ENCODE data around the gene ASIC4. TPM values are rescaled to one million over a fixed set of nuclear protein-coding genes. Genes with fewer than 3 reads are reported as not detected.

Gene ASIC4
- total and polyA plus RNA-seq, 2 of the 13 experiments (the other 11 are each of a cell fraction or from before 2014, with no cell fraction given) = 0.03 TPM; not detected in 1

DNA sequence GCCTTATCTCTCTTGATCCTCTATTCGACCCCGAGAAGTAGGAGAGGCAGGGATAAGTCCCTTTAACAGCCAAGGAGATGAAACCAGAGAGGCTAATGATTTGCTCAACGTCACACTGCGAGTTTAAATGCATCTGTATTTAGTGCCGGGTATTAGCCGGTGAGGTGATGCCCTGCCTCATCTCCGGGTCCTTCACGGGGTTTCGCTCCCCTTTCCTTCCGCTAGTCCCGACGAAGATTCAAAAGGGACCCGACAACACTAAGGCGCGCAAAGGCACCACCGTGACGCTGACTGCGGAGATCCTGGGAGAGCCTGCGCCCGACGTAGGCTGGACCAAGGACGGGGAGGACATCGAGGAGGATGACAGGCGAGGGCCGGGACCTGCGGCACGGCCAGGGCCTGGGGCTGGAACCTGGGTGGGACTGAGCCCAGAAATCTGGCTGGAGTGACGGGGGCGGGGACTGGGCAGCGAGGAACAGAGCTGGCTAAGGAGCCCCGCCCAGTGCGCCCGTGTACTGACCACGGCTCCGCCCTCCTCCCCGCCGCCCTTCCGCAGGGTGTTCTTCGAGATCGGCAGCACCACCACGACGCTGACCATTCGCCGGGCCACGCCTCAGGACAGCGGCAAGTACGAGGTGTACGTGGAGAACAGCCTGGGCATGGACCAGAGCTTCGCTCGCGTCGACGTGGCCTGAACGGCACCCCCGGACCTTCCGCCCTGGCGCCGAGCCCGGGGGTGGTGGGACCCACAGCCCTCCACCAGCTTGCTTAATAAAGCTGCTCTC, 16.6 kb upstream of the ASIC4 start (continued):
- TF ChIP-seq ZNF142 (CRISPR knock-in tag; IDR thresholded peaks at IDR 0.05) (no peak), ZNF12 (CRISPR knock-in tag; IDR thresholded peaks at IDR 0.05) (0 out of 2 replicates have a peak, but pooled peaks have one; percentile 7), RARA (CRISPR knock-in tag; IDR thresholded peaks at IDR 0.05) (peak; percentile 33), CREB3 (CRISPR knock-in tag; IDR thresholded peaks at IDR 0.05) (no peak; the same call in 1 of the 2 replicates), RELA (CRISPR knock-in tag; IDR thresholded peaks at IDR 0.05) (no peak), ZNF609 (CRISPR knock-in tag; IDR thresholded peaks at IDR 0.05; ENCODE audit: borderline replicate concordance) (no peak), MAFK (conservative IDR thresholded peaks at IDR 0.05 in 1 of 2, IDR thresholded peaks at IDR 0.05 in 1 of 2; ENCODE audit: low read length in 2 of 2) (no peak), ZNF562 (CRISPR knock-in tag; IDR thresholded peaks at IDR 0.05; ENCODE audit: borderline replicate concordance) (no peak), PAF1 (CRISPR knock-in tag; IDR thresholded peaks at IDR 0.05) (no peak), LRRFIP1 (CRISPR knock-in tag; conservative IDR thresholded peaks at IDR 0.05) (no peak)
- TF ChIP-seq, protein P1, sequence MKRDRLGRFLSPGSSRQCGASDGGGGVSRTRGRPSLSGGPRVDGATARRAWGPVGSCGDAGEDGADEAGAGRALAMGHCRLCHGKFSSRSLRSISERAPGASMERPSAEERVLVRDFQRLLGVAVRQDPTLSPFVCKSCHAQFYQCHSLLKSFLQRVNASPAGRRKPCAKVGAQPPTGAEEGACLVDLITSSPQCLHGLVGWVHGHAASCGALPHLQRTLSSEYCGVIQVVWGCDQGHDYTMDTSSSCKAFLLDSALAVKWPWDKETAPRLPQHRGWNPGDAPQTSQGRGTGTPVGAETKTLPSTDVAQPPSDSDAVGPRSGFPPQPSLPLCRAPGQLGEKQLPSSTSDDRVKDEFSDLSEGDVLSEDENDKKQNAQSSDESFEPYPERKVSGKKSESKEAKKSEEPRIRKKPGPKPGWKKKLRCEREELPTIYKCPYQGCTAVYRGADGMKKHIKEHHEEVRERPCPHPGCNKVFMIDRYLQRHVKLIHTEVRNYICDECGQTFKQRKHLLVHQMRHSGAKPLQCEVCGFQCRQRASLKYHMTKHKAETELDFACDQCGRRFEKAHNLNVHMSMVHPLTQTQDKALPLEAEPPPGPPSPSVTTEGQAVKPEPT (CRISPR knock-in tag; IDR thresholded peaks at IDR 0.05; ENCODE audit: low read depth) = no peak

All from HepG2 (cell line).